Heart left ventricle (tissue), 16 donors: ENCODE measurements around the gene SWT1. TPM values are rescaled to one million over a fixed set of nuclear protein-coding genes. Genes with fewer than 3 reads are reported as not detected.

ENCODE experiments used
- ATAC-seq, 4 donors: fragments of 200-7000 bp; cut with Tn5 transposase; one replicate each; pipeline ENCODE4 v1.9.1; 2020 to 2022; ENCODE audit warnings: moderate library complexity in 4 of 4, mild to moderate bottlenecking in 3 of 4, moderate number of reproducible peaks in 1 of 4
- DNase-seq, 5 donors: peaks; one replicate each; pipeline ENCODE4 v3.0.0-alpha.2; 2020
- H3K27ac ChIP-seq, 12 donors: fragments of 200-600 bp; sonication (generic) in 4 of 12; one replicate each; pipeline versions ENCODE4 v1.5.0 to v1.8.0; 2016 to 2022; ENCODE audit warnings: mild to moderate bottlenecking in 2 of 12
- H3K27me3 ChIP-seq, 9 donors: fragments of 200-600 bp; sonication (generic) in 2 of 9; one replicate each; pipeline versions ENCODE4 v1.5.1 to v1.8.0; 2016 to 2022; ENCODE audit warnings: mild to moderate bottlenecking in 3 of 9
- H3K36me3 ChIP-seq, 9 donors: fragments of 200-600 bp; sonication (generic) in 2 of 9; one replicate each; pipeline versions ENCODE4 v1.5.0 to v1.8.0; 2018 to 2022; ENCODE audit warnings: mild to moderate bottlenecking in 2 of 9
- H3K4me1 ChIP-seq, 12 donors: fragments of 200-600 bp; sonication (generic) in 4 of 12; one replicate each; pipeline versions ENCODE4 v1.5.0 to v1.8.0; 2016 to 2022; ENCODE audit warnings: mild to moderate bottlenecking in 3 of 12
- H3K4me3 ChIP-seq, 12 donors: fragments of 200-600 bp; sonication (generic) in 4 of 12; one replicate each; pipeline versions ENCODE4 v1.5.0 to v1.8.0; 2017 to 2022; ENCODE audit warnings: mild to moderate bottlenecking in 9 of 12, moderate library complexity in 4 of 12
- H3K9me3 ChIP-seq, 12 donors: fragments of 200-600 bp; sonication (generic) in 4 of 12; one replicate each; pipeline versions ENCODE4 v1.5.0 to v1.8.0; 2016 to 2022; ENCODE audit warnings: mild to moderate bottlenecking in 1 of 12
- CTCF ChIP-seq, 12 donors: fragments of 200-600 bp; sonication (generic) in 4 of 12; IDR thresholded peaks; one replicate each; pipeline versions ENCODE4 v1.5.0 to v1.8.0; 2018 to 2022; ENCODE audit warnings: antibody characterized with exemption in 12 of 12, mild to moderate bottlenecking in 5 of 12
- POLR2A ChIP-seq, 2 donors: fragments of 450-650 bp; IDR thresholded peaks; one replicate each; pipeline ENCODE4 v1.6.1; 2017; ENCODE audit warnings: antibody characterized with exemption in 2 of 2, mild to moderate bottlenecking in 2 of 2, moderate library complexity in 2 of 2
- WGBS, 4 donors: extraction: QIAGEN DNeasy Blood & Tissue Kit in 2 of 4; methylation state at CpG; one replicate each; pipeline versions ENCODE4 v1.1.5 to v1.1.7; 2013 to 2018; 5-methylcytosine and 5-hydroxymethylcytosine counted together
- intact Hi-C, 10 donors: fragments of 100-400 bp; cut with DNase I; formaldehyde crosslinking; loops; one replicate each; pipeline versions ENCODE4 v1.11.1 to v1.14.2; 2022
- polyA plus RNA-seq, 2 donors: library from polyadenylated mRNA; stranded (reverse); fragments of 200-250 nt; gene quantifications; one replicate each; pipeline ENCODE4 v1.2.3, GENCODE V29; 2013
- total RNA-seq, 9 donors: library from RNA; depleted of rRNA in 2 of 9; stranded (reverse); fragments of >200 nt in 2 of 9; fragmentation: NEBNext Ultra II Directional in 3 of 9; extraction: Animal tissue kit (Norgen Biotek cat#: 25700) in 3 of 9; gene quantifications; one replicate each; pipeline versions ENCODE4 v1.1.0 to v1.2.4, GENCODE V29; 2016 to 2023
- donor health status: ischemic (EF 13 %, LVEDD 7.1; RV severe dilation, severe dysfunction).
- donor health status: healthy with polysubstance abuse.
- donor health status: DM: no; HTN: yes; CAD: no.
- donor health status: DM: no; HTN: no; CAD: no.
- donor health status: ischemic (EF 25% LVEDD 6.9; RV normal size, moderate dysfunction).
- donor health status: ischemic (EF 25% LVEDD 5.7; RV mildly dilated, moderate dysfunction).
- donor health status: healthy.
- donor health status: DM: yes; HTN: yes; CAD: no.
- donor health status: ischemic (EF 35%, LVEDD 5.7; RV mildly dilated, moderate dysfunction).
- donor health status: nonischemic (EF 11% LVEDD 7.7; RV severe dilation, severe dysfunction).
- donor health status: DM: yes; HTN: yes; CAD: no.
- donor health status: PGD.
- donor health status: ischemic (EF 29% LVEDD 5.4; RV normal size, mild dysfunction).
- donor health status: nonischemic (EF 23%, LVEDD 6.1; RV moderate dilation, normal function).

The SWT1 gene
- total and polyA plus RNA-seq, 11 donors, result 1.7 to 8.5 (median 5.3) TPM

DNA sequence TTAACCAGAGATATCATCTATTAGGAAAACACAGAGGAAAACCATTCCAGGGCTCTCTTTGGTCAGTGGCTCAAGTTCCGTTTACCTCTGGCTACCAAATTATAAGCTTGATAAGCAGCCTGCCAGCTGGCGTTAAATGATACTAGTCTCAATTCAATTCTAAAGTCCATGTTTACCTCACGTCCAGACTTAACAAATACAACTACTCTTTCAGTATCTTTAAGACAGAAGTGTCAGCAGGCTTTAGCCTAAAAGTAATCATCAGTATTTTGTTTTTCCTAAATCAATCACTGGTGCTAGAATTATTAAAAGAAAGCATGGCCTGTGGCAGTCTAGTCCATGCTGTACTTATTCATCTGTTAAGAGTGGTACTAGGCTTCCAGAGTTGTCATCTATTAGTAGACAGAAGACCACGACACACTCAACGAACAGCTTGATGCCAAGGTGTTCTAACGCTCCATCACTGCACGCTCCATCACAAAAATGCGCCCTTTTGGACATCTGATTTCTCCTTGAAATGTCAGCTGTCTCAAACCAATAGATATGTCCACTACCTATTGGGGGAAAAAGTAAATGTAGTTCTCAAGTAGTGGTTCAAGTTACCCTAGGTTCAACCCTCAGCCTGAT lies 158.6 kb downstream of the SWT1 start:
- H3K36me3 ChIP-seq, result peaks cover 0 to 7% (median 5%) of the 10 kb centered on the region in 9 donors
- H3K4me3 ChIP-seq, result peak overlapping the region; percentile 66 to 99 (median 90)
- ATAC-seq (no peak), DNase-seq (no peak)
- no peaks in the 10 kb centered on the region for H3K27me3 ChIP-seq
- intact Hi-C loops, result loop anchor here in 9 of 10 donors (1.0 to 10.0 kb wide), 7 partner anchors 279 to 357 kb away; no protein-coding TSS in a partner anchor
- WGBS, 4 donors, result 6 to 14% (median 7%) methylated on average over 8 of the region's 8 CpGs
- TF ChIP-seq POLR2A (IDR thresholded peaks at IDR 0.05) (no peak), CTCF (IDR thresholded peaks at IDR 0.05) (no peak)
- peaks cover 0 to 2% (median 0%) of the 10 kb centered on the region in 12 donors for H3K9me3 ChIP-seq
- peak overlapping the region; percentile 87 to 99 (median 96) for H3K27ac ChIP-seq
- peaks cover 0 to 68% (median 42%) of the 10 kb centered on the region in 12 donors for H3K4me1 ChIP-seq

DNA sequence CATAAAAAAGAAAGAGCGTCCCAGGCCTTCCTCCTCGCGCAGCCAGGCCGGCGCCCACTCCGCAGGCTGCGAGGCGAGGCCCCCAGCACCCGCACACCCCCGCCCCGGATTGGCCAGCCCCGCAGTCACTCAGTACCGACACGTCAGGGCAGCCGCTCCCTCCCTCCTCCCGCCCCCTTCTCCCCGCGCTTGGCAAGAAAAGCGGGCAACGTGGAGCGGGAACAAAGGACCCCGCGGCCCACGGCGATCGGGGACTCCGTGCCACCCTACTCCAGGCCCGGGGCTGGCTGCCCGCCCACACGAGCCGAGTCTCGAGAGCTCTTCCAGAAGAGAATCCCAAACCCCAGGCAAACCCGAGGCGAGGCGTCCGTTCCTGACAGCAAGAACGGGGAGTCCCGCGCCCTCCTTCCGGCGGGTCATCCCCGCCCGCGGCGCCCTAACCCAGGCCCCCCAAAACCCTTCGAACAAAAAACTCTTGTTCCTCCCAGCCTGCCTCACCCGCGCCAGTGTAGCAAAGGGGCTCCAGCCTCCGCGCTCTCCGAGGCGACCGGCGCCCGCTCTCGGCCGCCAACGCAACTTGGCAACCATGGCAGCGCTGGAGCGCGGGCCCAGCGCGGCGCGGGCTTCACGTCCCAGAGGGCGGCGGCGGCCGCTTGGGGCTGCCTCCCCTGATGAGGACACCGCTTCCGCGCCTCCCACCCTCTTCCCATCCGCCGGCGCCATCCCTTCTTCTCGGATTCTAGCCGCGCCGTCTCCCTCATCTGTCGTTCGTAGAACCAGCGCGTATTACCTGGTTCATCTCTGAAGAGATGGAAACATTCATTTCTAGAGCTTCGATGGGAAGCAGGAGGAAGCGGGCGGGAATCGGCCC lies 159.4 kb downstream of the SWT1 start:
- TF ChIP-seq CTCF (IDR thresholded peaks at IDR 0.05), result peak in 3 of 12 donors; percentile 5 to 24 (median 21)
- TF ChIP-seq POLR2A (IDR thresholded peaks at IDR 0.05), result peak in 1 of 2 donors; percentile 32
- Histone ChIP-seq H3K27me3 (no peaks in the 10 kb centered on the region), H3K4me1 (peaks cover 0 to 59% (median 38%) of the 10 kb centered on the region in 12 donors), H3K9me3 (peaks cover 0 to 3% (median 0%) of the 10 kb centered on the region in 12 donors), H3K36me3 (no peaks in the 10 kb centered on the region), H3K27ac (peak overlapping the region; percentile 87 to 99 (median 96)), H3K4me3 (peak overlapping the region; percentile 66 to 99 (median 90))
- ATAC-seq (peak; percentile 78 to 90 (median 88)), DNase-seq (peak; percentile 97 to 98 (median 97))
- intact Hi-C loops, result loop anchor here in 9 of 10 donors (1.0 to 10.0 kb wide), 7 partner anchors 278 to 356 kb away; no protein-coding TSS in a partner anchor
- 0 to 1% (median 0%) methylated on average over 60 to 88 of the region's 88 CpGs for WGBS, 4 donors

- Histone ChIP-seq H3K9me3 (peaks cover 0 to 3% (median 0%) of the 10 kb centered on the region in 12 donors), H3K4me1 (peaks cover 0 to 51% (median 32%) of the 10 kb centered on the region in 12 donors), H3K4me3 (peak within 1 kb of the TSS; percentile 66 to 99 (median 90)), H3K36me3 (no peaks in the 10 kb centered on the region), H3K27me3 (no peaks in the 10 kb centered on the region), H3K27ac (peak within 1 kb of the TSS; percentile 87 to 99 (median 96))
- intact Hi-C loops, result loop anchor here in 9 of 10 donors (2.0 to 10.0 kb wide), 6 partner anchors 278 to 355 kb away; no protein-coding TSS in a partner anchor
- peak; percentile 90 to 94 (median 92) for ATAC-seq
- peak; percentile 95 to 98 (median 96) for DNase-seq
- WGBS, 4 donors, result 0 to 3% (median 1%) methylated on average over 48 to 80 of the region's 80 CpGs
- peak in 3 of 12 donors; percentile 10 to 37 (median 12) for TF ChIP-seq CTCF (IDR thresholded peaks at IDR 0.05)
- TF ChIP-seq POLR2A (IDR thresholded peaks at IDR 0.05), result peak; percentile 87 to 97
These were observed 160.3 kb downstream of the SWT1 start, which contains the start of gene IVNS1ABP for GRCh38 chr1:185317034-185317885. TSS of gene IVNS1ABP (minus strand) at chr1:185317243. CDS start at chr1:185309493, 7,750 bp downstream.
